NCI-H345 treated with DMSO at 0.1 percent for 48 hours (cell line): ENCODE measurements around the gene SH3PXD2B.

ENCODE experiments used
- DNase-seq: peaks from one replicate; lab custom pipeline; 2025; ENCODE audit not compliant: unreplicated experiment; lab: John Stamatoyannopoulos, UW

Gene SH3PXD2B

GRCh38 chr5:172453986-172454357, 353 bp downstream of the SH3PXD2B start:
- DNase-seq = peak; percentile 14

GRCh38 chr5:172453206-172453985, 929 bp downstream of the SH3PXD2B start:
- peak; percentile 41 for DNase-seq

GRCh38 chr5:172452398-172453205, 1.7 kb downstream of the SH3PXD2B start:
- no peak for DNase-seq

- DNase-seq = no peak
Observed at GRCh38 chr5:172451771-172452197, 2.5 kb downstream of the SH3PXD2B start.

GRCh38 chr5:172450861-172451695, 3.2 kb downstream of the SH3PXD2B start:
- DNase-seq = peak; percentile 7

DNA sequence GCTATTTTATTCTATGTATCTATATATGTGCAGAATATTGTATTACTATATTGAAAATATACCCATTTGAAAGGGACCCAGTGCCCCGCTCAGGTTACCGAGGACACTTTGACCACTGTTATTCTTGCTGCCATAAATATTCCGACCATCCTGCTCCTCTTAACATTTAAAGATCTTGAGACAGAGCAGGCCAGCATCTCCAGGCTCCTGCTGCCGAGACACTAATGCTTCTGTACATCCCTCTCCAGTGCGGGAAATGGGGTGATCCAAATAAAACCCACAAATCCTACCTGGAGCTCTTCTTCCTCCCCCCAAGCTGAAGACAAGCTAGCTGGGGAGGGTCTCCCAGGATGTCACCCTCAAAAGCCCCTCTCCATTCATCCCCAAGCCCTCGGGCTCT, 3.9 kb downstream of the SH3PXD2B start:
- DNase-seq = no peak

- DNase-seq = no peak
Observed at GRCh38 chr5:172448999-172449398, 5.3 kb downstream of the SH3PXD2B start.

- no peak for DNase-seq
Observed at GRCh38 chr5:172447646-172448365, 6.5 kb downstream of the SH3PXD2B start.

GRCh38 chr5:172446336-172447051, 7.8 kb downstream of the SH3PXD2B start:
- no peak for DNase-seq

- DNase-seq = no peak
Observed at GRCh38 chr5:172445866-172446265, 8.5 kb downstream of the SH3PXD2B start.

DNA sequence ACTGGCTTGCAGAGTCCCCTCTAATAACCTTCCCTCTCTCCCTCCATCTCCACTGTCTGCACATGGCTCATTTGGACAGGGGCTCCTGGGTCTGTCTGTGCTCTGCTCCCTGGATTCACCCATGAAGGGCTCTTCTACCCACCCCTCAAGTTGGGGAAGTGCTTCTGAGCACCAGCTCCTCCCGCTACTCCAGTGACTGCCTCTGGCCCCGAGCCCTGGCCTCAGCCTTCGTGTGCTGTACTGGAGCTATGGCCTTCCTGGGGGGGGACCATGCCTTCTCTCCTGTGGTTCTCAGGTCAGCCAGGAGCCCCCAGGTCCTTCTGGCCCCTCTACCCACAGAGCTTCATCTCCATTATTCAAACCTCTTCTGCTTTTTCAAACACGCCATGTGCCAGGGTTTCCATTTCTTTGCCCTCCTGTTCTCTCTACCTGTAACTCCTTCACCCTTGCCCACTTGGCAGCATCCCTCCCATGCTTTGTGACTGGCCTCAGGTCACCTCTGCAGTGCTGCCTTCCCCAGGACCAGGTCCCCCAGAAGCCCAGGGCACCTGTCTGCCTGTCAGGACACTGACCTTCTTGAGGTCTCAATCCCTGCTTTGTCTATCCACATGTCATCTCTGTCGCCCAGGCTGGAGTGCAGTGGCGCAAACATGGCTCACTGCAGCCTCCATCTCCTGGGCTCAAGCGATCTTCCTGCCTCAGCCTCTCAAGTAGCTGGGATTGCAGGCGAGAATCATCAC, 9.5 kb downstream of the SH3PXD2B start:
- DNase-seq = no peak

DNA sequence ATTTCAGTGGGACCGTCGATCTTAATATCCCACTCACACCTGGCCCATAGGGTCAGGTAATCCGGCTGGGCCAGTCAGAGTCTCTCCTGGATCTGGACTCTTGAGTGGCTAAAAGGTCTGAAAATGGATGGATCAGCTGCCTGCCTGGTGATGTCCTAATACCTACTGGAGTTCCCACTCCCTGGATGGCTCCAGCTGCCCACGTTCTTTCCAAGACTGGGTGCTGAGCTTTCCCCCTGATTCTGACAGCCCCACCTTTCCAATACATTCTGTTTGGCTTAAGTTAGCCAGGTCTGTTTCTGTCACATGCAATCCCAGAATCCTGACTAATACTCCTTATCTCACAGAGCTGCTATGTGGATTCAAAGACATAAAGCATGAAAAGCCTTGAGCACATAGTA, 10.2 kb downstream of the SH3PXD2B start:
- no peak for DNase-seq

- DNase-seq = no peak
Observed at GRCh38 chr5:172443441-172444109, 10.8 kb downstream of the SH3PXD2B start.

- no peak for DNase-seq
Observed at GRCh38 chr5:172442592-172442991, 11.7 kb downstream of the SH3PXD2B start.

- no peak for DNase-seq
Observed at GRCh38 chr5:172441262-172441751, 13.0 kb downstream of the SH3PXD2B start.

- DNase-seq = no peak
Observed at GRCh38 chr5:172440486-172440885, 13.8 kb downstream of the SH3PXD2B start.

DNA sequence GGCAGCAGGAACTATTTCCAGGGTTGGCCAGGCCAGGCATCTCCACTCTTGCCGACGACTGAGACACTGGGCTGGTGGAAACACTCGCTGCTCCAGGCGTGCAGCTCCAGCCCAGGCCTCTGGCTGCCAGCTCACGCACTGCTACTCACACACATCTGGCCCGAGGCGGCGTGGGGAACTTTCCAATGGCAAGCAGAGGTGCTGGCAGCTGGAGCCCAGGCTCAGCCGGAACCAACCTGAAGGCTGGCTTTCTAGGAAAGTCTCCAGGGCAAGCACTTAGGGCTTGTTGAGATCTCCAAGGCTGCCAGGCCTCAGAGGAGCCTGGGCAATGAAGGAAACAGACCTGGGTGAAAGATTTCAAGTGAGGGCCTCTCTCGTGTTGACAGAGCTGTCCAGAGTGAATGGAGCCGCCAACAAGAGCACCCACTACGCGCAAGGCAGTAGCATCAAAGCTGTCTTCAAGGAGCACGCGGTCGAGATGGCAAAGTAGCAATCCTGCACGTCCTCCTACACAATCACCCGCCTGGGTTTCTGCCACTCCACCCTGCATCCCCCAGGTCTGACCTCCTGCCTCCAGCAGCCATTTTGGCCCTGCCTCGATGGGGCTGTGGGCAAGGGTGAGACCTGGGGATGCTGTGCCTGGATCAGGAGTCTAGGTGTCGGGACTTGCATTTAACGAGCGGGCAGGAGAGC, 14.4 kb downstream of the SH3PXD2B start:
- no peak for DNase-seq

DNA sequence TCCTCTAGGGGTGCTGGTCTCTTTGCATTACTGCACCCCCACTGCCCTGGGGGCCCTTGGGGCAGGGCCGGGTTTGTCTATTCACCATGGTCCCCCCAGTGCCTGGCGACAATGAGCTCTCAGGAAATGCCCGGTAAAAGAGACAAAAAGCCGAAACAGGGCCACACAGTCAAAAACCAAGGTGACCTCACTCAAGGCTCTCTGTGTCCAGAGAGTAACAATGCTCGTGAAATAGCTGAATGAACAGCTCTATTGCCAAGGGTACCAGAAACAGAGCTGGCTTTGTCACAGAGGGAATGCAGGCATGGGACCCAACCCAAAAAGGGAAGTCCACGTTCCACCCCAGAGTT, 16.0 kb downstream of the SH3PXD2B start:
- no peak for DNase-seq
